Stimulated activated CD8-positive, alpha-beta memory T cell treated with anti-CD3 and anti-CD28 coated beads, Interleukin-12 subunit alpha, Interleukin-12 subunit beta, amount 100 ng/mL, for 24 hours (primary cell): Measurements from ENCODE around the gene GPX2.

Experiments used
- DNase-seq: peaks from one replicate; pipeline ENCODE4 v3.0.0-alpha.2; 2020; ENCODE audit errors: extremely low read depth

GPX2 gene

GRCh38 chr14:64940336-64940910 is 2.1 kb downstream of the GPX2 start:
- no peak for DNase-seq

GRCh38 chr14:64939817-64940190 is 2.7 kb downstream of the GPX2 start:
- DNase-seq, result no peak

- DNase-seq, result no peak
Observed at GRCh38 chr14:64938972-64939816, 3.4 kb downstream of the GPX2 start.

- no peak for DNase-seq
Observed at GRCh38 chr14:64937821-64938193, 4.7 kb downstream of the GPX2 start.

- DNase-seq, result no peak
Observed at GRCh38 chr14:64937171-64937820, 5.2 kb downstream of the GPX2 start.

- DNase-seq, result no peak
Observed at GRCh38 chr14:64935508-64935907, 7.0 kb downstream of the GPX2 start.

- no peak for DNase-seq
Observed at GRCh38 chr14:64934338-64934929, 8.1 kb downstream of the GPX2 start.

- DNase-seq, result no peak
Observed at GRCh38 chr14:64932231-64932630, 10.3 kb downstream of the GPX2 start.

- no peak for DNase-seq
Observed at GRCh38 chr14:64931123-64931522, 11.4 kb downstream of the GPX2 start.

GRCh38 chr14:64930085-64930843 is 12.3 kb downstream of the GPX2 start:
- no peak for DNase-seq

- no peak for DNase-seq
Observed at GRCh38 chr14:64929014-64929359, 13.6 kb downstream of the GPX2 start.

- DNase-seq, result no peak
Observed at GRCh38 chr14:64928239-64929013, 14.1 kb downstream of the GPX2 start.

- no peak for DNase-seq
Observed at GRCh38 chr14:64927031-64927430, 15.5 kb downstream of the GPX2 start.

- DNase-seq, result no peak
Observed at GRCh38 chr14:64926398-64926995, 16.0 kb downstream of the GPX2 start.

- DNase-seq, result no peak
Observed at GRCh38 chr14:64923015-64923414, 19.5 kb downstream of the GPX2 start.

GRCh38 chr14:64920465-64920864 is 22.1 kb downstream of the GPX2 start:
- DNase-seq, result no peak

- no peak for DNase-seq
Observed at GRCh38 chr14:64919618-64920017, 22.9 kb downstream of the GPX2 start.

- no peak for DNase-seq
Observed at GRCh38 chr14:64919215-64919614, 23.3 kb downstream of the GPX2 start.

- no peak for DNase-seq
Observed at GRCh38 chr14:64918216-64918615, 24.3 kb downstream of the GPX2 start.

GRCh38 chr14:64915797-64916196 is 26.7 kb downstream of the GPX2 start:
- no peak for DNase-seq

GRCh38 chr14:64915029-64915424 is 27.5 kb downstream of the GPX2 start:
- no peak for DNase-seq
